Osteoblast (primary cell): Measurements from ENCODE around the gene MID1. TPM values are rescaled to one million over a fixed set of nuclear protein-coding genes. Genes with fewer than 3 reads are reported as not detected.

Experiments used
- DNase-seq: peaks from one replicate; pipeline ENCODE4 v3.0.0; 2011; ENCODE audit warnings: low spot score, mixed read lengths; ENCODE audit not compliant: insufficient read length; ENCODE audit errors: missing footprints
- H2AFZ ChIP-seq: 2 replicates; pipeline ENCODE4 v1.6.0; 2011; ENCODE audit warnings: mild to moderate bottlenecking, low read length
- H3K27ac ChIP-seq: 2 replicates; pipeline ENCODE4 v1.5.1; 2011; ENCODE audit warnings: mild to moderate bottlenecking, low read depth, low read length, moderate library complexity
- H3K27me3 ChIP-seq: 2 replicates; pipeline ENCODE4 v1.6.0; 2012; ENCODE audit warnings: mild to moderate bottlenecking, control low read depth, inconsistent platforms, low read length, moderate library complexity; ENCODE audit not compliant: insufficient read depth
- H3K36me3 ChIP-seq: 2 replicates; pipeline ENCODE4 v1.5.1; 2011; ENCODE audit warnings: mild to moderate bottlenecking, low read length, control low read depth, moderate library complexity; ENCODE audit not compliant: insufficient read depth
- H3K4me1 ChIP-seq: 2 replicates; pipeline ENCODE4 v1.5.1; 2011; ENCODE audit warnings: mild to moderate bottlenecking, low read length, control low read depth, moderate library complexity; ENCODE audit not compliant: insufficient read depth
- H3K4me2 ChIP-seq: 2 replicates; pipeline ENCODE4 v1.6.0; 2011; ENCODE audit warnings: mild to moderate bottlenecking, low read length; ENCODE audit not compliant: insufficient read depth
- H3K4me3 ChIP-seq: fragments of 200-600 bp; sonication (generic); 3 replicates; pipeline ENCODE4 v1.5.1; 2012; ENCODE audit warnings: mild to moderate bottlenecking, low read length, inconsistent platforms; ENCODE audit not compliant: insufficient read depth
- H3K79me2 ChIP-seq: 2 replicates; pipeline ENCODE4 v1.6.0; 2012; ENCODE audit warnings: mild to moderate bottlenecking, low read length, control low read depth, inconsistent platforms; ENCODE audit not compliant: insufficient read depth
- H3K9me3 ChIP-seq: 2 replicates; pipeline ENCODE4 v1.5.1; 2011; ENCODE audit warnings: low read depth, low read length, control low read depth
- H4K20me1 ChIP-seq: 2 replicates; pipeline ENCODE4 v1.6.0; 2012; ENCODE audit warnings: mild to moderate bottlenecking, low read length, control low read depth; ENCODE audit not compliant: insufficient read depth
- total RNA-seq: library from RNA; depleted of rRNA; stranded (reverse); fragments of >200 nt; gene quantifications from 2 replicates; pipeline ENCODE4 v1.2.3, GENCODE V29; 2012
- TF ChIP-seq, protein P1 (sequence below): IDR thresholded peaks from 2 replicates; pipeline ENCODE4 v1.5.1; 2011; ENCODE audit warnings: mild to moderate bottlenecking, low read depth, low read length, moderate library complexity; ENCODE audit errors: extremely low read depth

Gene MID1
- total RNA-seq, 1 donor, result 26.8 TPM

DNA sequence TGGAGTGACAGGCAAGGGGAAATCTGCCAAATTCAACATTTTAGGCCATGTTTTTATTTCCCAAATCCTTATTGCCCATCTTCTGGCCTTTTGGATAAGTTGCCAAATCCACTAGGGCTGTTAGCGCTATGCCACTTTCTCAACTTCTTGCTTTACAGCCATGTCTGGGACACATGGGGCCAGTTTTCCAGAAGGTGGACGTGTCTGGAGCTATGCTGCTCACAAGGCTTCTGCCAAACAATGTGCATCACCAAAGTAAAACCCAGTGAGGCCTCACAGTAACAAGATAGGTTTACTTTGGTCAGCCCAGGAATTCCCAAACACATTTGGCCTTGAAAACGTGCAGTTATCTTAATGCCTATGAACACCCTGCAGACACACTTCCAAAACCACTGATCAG is 142.9 kb downstream of the MID1 start:
- Histone ChIP-seq H3K36me3 (peaks cover 27% of the 10 kb centered on the region), H3K4me1 (no peaks in the 10 kb centered on the region), H3K27me3 (no peaks in the 10 kb centered on the region), H3K27ac (no peak overlapping the region), H2AFZ (no peak overlapping the region), H3K4me2 (no peak overlapping the region), H3K9me3 (no peaks in the 10 kb centered on the region), H3K4me3 (no peak overlapping the region), H4K20me1 (no peaks in the 10 kb centered on the region), H3K79me2 (no peaks in the 10 kb centered on the region)
- no peak for DNase-seq
- TF ChIP-seq, protein P1, sequence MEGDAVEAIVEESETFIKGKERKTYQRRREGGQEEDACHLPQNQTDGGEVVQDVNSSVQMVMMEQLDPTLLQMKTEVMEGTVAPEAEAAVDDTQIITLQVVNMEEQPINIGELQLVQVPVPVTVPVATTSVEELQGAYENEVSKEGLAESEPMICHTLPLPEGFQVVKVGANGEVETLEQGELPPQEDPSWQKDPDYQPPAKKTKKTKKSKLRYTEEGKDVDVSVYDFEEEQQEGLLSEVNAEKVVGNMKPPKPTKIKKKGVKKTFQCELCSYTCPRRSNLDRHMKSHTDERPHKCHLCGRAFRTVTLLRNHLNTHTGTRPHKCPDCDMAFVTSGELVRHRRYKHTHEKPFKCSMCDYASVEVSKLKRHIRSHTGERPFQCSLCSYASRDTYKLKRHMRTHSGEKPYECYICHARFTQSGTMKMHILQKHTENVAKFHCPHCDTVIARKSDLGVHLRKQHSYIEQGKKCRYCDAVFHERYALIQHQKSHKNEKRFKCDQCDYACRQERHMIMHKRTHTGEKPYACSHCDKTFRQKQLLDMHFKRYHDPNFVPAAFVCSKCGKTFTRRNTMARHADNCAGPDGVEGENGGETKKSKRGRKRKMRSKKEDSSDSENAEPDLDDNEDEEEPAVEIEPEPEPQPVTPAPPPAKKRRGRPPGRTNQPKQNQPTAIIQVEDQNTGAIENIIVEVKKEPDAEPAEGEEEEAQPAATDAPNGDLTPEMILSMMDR, result no peak

DNA sequence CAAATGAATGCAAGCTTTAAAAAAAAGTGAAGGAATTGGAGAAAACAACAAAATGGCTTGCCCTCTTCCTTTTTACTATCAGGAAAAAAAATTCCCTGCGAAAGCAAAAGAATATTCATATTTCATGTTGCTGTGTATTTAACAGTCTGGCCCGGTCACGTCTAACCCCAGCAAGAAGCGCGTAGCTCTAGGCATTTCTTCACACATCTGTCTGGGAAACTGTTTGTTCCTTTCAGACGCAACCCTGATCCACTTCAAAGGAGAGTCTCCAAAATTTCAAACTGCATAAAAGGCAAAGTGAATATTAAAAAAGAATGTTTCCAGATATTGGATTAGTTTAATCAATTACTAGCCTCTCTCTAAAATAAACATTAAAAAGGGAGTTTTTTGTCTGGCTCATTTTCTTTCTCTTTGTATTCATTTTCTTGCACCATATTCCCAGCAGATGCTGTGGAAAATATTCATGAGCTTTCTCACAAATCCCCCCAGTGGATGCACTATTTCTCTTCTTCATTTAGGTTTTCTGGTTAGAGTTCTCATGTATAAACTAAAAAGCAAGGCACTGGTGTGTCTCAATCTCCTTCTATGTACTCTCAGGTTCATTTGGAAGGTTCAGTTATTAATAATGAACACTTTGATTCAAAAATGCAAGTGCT is 145.3 kb downstream of the MID1 start:
- no peak overlapping the region for H2AFZ ChIP-seq
- H4K20me1 ChIP-seq, result no peaks in the 10 kb centered on the region
- no peak overlapping the region for H3K27ac ChIP-seq
- H3K27me3 ChIP-seq, result no peaks in the 10 kb centered on the region
- H3K36me3 ChIP-seq, result peaks cover 12% of the 10 kb centered on the region
- no peaks in the 10 kb centered on the region for H3K4me1 ChIP-seq
- H3K4me3 ChIP-seq, result no peak overlapping the region
- H3K4me2 ChIP-seq, result no peak overlapping the region
- no peaks in the 10 kb centered on the region for H3K9me3 ChIP-seq
- no peak for DNase-seq
- TF ChIP-seq, protein P1, result no peak
- H3K79me2 ChIP-seq, result no peaks in the 10 kb centered on the region

DNA sequence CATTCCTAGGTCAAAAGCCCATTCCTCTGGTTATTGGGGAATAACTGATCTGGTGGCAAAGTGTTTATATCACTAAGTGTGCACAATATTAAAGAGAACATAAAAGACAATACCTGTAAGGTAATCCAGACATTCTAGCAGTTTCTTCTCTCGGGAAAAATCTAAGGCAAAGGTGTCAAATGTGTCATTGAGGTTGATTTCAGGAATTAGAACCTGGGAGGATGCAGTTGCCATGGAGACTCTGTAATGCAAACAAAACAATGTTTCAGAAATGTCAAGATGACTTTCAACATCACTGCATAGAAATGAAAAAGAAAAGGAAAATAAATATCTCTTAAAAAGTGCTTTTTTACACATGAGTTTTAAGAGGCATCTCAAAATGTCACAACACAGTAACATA is 145.9 kb downstream of the MID1 start:
- peaks cover 15% of the 10 kb centered on the region for H3K36me3 ChIP-seq
- H3K27ac ChIP-seq, result no peak overlapping the region
- no peak for DNase-seq
- H3K9me3 ChIP-seq, result no peaks in the 10 kb centered on the region
- H4K20me1 ChIP-seq, result no peaks in the 10 kb centered on the region
- H2AFZ ChIP-seq, result no peak overlapping the region
- no peak overlapping the region for H3K4me3 ChIP-seq
- peaks cover 4% of the 10 kb centered on the region for H3K4me1 ChIP-seq
- TF ChIP-seq, protein P1, result no peak
- H3K79me2 ChIP-seq, result no peaks in the 10 kb centered on the region
- no peaks in the 10 kb centered on the region for H3K27me3 ChIP-seq
- H3K4me2 ChIP-seq, result no peak overlapping the region

DNA sequence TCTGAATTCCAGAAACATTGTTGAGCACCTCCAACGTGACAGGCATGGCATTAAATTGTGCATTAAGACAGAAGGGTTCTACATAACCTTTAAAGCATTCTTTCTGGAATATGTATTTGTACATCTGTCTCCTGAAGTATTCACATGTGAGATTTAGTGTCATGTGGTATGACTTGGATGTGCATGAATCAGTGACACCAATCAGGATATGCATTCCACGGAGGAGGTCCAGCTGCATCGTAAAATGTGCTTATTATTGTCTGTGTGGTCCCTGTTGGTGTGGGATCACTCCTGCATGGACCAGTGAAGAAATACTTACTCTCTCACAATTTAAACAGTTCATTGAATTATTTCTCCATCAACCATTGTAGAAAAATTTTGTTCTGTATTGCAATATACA is 149.0 kb downstream of the MID1 start:
- Histone ChIP-seq H3K27me3 (no peaks in the 10 kb centered on the region), H3K27ac (no peak overlapping the region), H3K4me3 (no peak overlapping the region), H3K4me1 (peaks cover 16% of the 10 kb centered on the region), H2AFZ (no peak overlapping the region), H4K20me1 (no peaks in the 10 kb centered on the region), H3K36me3 (peaks cover 19% of the 10 kb centered on the region), H3K9me3 (no peaks in the 10 kb centered on the region), H3K79me2 (no peaks in the 10 kb centered on the region), H3K4me2 (no peak overlapping the region)
- DNase-seq, result no peak
- TF ChIP-seq, protein P1, result no peak
